ENCODE data around the gene GBF1. TPM values are rescaled to one million over a fixed set of nuclear protein-coding genes. Genes with fewer than 3 reads are reported as not detected.

The GBF1 gene
- total and polyA plus RNA-seq, 12 donors, result 20.7 to 60.5 (median 49.3) TPM

GRCh38 chr10:102405632-102406031 is 160.3 kb downstream of the GBF1 start:
- Histone ChIP-seq H3K27me3 (peaks cover 12 to 37% (median 32%) of the 10 kb centered on the region in 7 donors), H3K9me3 (no peaks in the 10 kb centered on the region), H3K27ac (no peak overlapping the region), H3K4me3 (no peak overlapping the region), H3K36me3 (peaks cover 0 to 30% (median 12%) of the 10 kb centered on the region in 9 donors), H3K4me1 (peaks cover 0 to 21% (median 13%) of the 10 kb centered on the region in 9 donors)
- DNase-seq (no peak), ATAC-seq (no peak)
- whole genome bisulfite sequencing, 2 donors, result 81 to 82% methylated on average over 6 of the region's 6 CpGs
- no peak for TF ChIP-seq CTCF (IDR thresholded peaks at IDR 0.05)
- intact Hi-C loops (cut with DNase I), result loop anchor here in 1 of 10 donors (1.0 kb wide), 1 partner anchor 174 kb away; no protein-coding TSS in a partner anchor

GRCh38 chr10:102406815-102407214 is 161.5 kb downstream of the GBF1 start:
- Histone ChIP-seq H3K27me3 (peaks cover 13 to 49% (median 43%) of the 10 kb centered on the region in 7 donors), H3K36me3 (peaks cover 0 to 18% (median 4%) of the 10 kb centered on the region in 9 donors), H3K9me3 (no peaks in the 10 kb centered on the region), H3K27ac (no peak overlapping the region), H3K4me3 (no peak overlapping the region), H3K4me1 (peaks cover 0 to 24% (median 13%) of the 10 kb centered on the region in 9 donors)
- no peak for DNase-seq
- no peak for ATAC-seq
- intact Hi-C loops (cut with DNase I), result no loop called here
- 91 to 97% methylated on average over 2 of the region's 2 CpGs for WGBS, 2 donors
- no peak for TF ChIP-seq CTCF (IDR thresholded peaks at IDR 0.05)

GRCh38 chr10:102407425-102408130 is 162.2 kb downstream of the GBF1 start:
- peaks cover 13 to 57% (median 51%) of the 10 kb centered on the region in 7 donors for H3K27me3 ChIP-seq
- peaks cover 0 to 24% (median 13%) of the 10 kb centered on the region in 9 donors for H3K4me1 ChIP-seq
- H3K36me3 ChIP-seq, result peaks cover 0 to 10% (median 0%) of the 10 kb centered on the region in 9 donors
- no peaks in the 10 kb centered on the region for H3K9me3 ChIP-seq
- no peak for ATAC-seq
- WGBS, 2 donors, result 83 to 84% methylated on average over 13 of the region's 13 CpGs
- DNase-seq, result no peak
- no peak overlapping the region for H3K27ac ChIP-seq
- intact Hi-C loops (cut with DNase I), result no loop called here
- no peak for TF ChIP-seq CTCF (IDR thresholded peaks at IDR 0.05)
- H3K4me3 ChIP-seq, result no peak overlapping the region

- H3K4me3 ChIP-seq, result peak overlapping the region in 9 of 10 donors; percentile 26 to 50 (median 41)
- DNase-seq (no peak), ATAC-seq (no peak)
- H3K27ac ChIP-seq, result no peak overlapping the region
- no peak for TF ChIP-seq CTCF (IDR thresholded peaks at IDR 0.05)
- H3K9me3 ChIP-seq, result no peaks in the 10 kb centered on the region
- intact Hi-C loops (cut with DNase I), result no loop called here
- peaks cover 0 to 24% (median 13%) of the 10 kb centered on the region in 9 donors for H3K4me1 ChIP-seq
- peaks cover 13 to 63% (median 57%) of the 10 kb centered on the region in 7 donors for H3K27me3 ChIP-seq
- 62 to 67% methylated on average over 14 of the region's 14 CpGs for WGBS, 2 donors
- H3K36me3 ChIP-seq, result peaks cover 0 to 4% (median 0%) of the 10 kb centered on the region in 9 donors
Observed at GRCh38 chr10:102408131-102408727, 162.9 kb downstream of the GBF1 start.
